PC-3 (cell line): ENCODE results near the gene PREB. TPM values are rescaled to one million over a fixed set of nuclear protein-coding genes. Genes with fewer than 3 reads are reported as not detected.

Experiments
- ATAC-seq: fragments of 200-7000 bp; cut with Tn5 transposase; 2 replicates; pipeline ENCODE4 v1.9.1; 2020; ENCODE audit warnings: mild to moderate bottlenecking, moderate library complexity
- BruUV-seq: library from RNA; stranded (reverse); fragments of 400-500 nt; replicated peaks from 2 replicates; lab custom pipeline; 2021; lab: Mats Ljungman, UMichigan
- CTCF ChIA-PET: fragments of 300-600 bp; sonication (Branson Sonifier 250); formaldehyde crosslinking; loops from one replicate; lab custom pipeline; 2022; ENCODE audit warnings: antibody characterized with exemption; lab: Charles Lee
- POLR2A ChIA-PET: fragments of 300-600 bp; sonication (Branson Sonifier 250); formaldehyde crosslinking; loops from one replicate; lab custom pipeline; 2022; ENCODE audit warnings: antibody characterized with exemption; ENCODE audit not compliant: unreplicated experiment; lab: Charles Lee
- DNase-seq: peaks from one replicate; pipeline ENCODE4 v3.0.0-alpha.2; 2015
- H2AFZ ChIP-seq: fragments of 300-600 bp; sonication (generic); 2 replicates; pipeline ENCODE4 v1.6.0; 2016; ENCODE audit warnings: antibody characterized with exemption, low read length
- H3F3A ChIP-seq: fragments of 300-600 bp; sonication (generic); one replicate; pipeline ENCODE4 v1.6.0; 2017; ENCODE audit warnings: antibody characterized with exemption, low read length, control low read depth, mild to moderate bottlenecking; ENCODE audit not compliant: unreplicated experiment
- H3K27ac ChIP-seq: fragments of 300-600 bp; sonication (generic); 2 replicates; pipeline ENCODE4 v1.5.1; 2016; ENCODE audit warnings: mild to moderate bottlenecking, low read length
- H3K27me3 ChIP-seq: fragments of 300-600 bp; sonication (generic); 2 replicates; pipeline ENCODE4 v1.6.1; 2016; ENCODE audit warnings: low read length, mixed read lengths
- H3K36me3 ChIP-seq: fragments of 300-600 bp; sonication (generic); 2 replicates; pipeline ENCODE4 v1.6.1; 2016; ENCODE audit warnings: low read depth, mixed run types, low read length, mixed read lengths
- H3K4me1 ChIP-seq: fragments of 300-600 bp; sonication (generic); 2 replicates; pipeline ENCODE4 v1.5.1; 2016; ENCODE audit warnings: low read length; ENCODE audit not compliant: insufficient read depth
- H3K4me2 ChIP-seq: fragments of 300-600 bp; sonication (generic); 2 replicates; pipeline ENCODE4 v1.6.0; 2016; ENCODE audit warnings: low read length
- H3K4me3 ChIP-seq: fragments of 300-600 bp; sonication (generic); 2 replicates; pipeline ENCODE4 v1.5.1; 2016; ENCODE audit warnings: mild to moderate bottlenecking, low read length, mixed read lengths
- H3K79me2 ChIP-seq: fragments of 300-600 bp; sonication (generic); 2 replicates; pipeline ENCODE4 v1.6.1; 2017; ENCODE audit warnings: low read length, mixed read lengths
- H3K9ac ChIP-seq: fragments of 300-600 bp; sonication (generic); 2 replicates; pipeline ENCODE4 v1.6.0; 2016; ENCODE audit warnings: mild to moderate bottlenecking, low read length
- H3K9me2 ChIP-seq: fragments of 300-600 bp; sonication (generic); replicated peaks from 2 replicates; pipeline ENCODE4 v1.6.1; 2016; ENCODE audit warnings: mixed run types, low read length, mixed read lengths
- H3K9me3 ChIP-seq: fragments of 300-600 bp; sonication (generic); 2 replicates; pipeline ENCODE4 v1.6.1; 2016; ENCODE audit warnings: low read length, mixed read lengths
- H4K20me1 ChIP-seq: fragments of 300-600 bp; sonication (generic); 2 replicates; pipeline ENCODE4 v1.6.1; 2016; ENCODE audit warnings: low read length, mixed read lengths
- CTCF ChIP-seq: fragments of 300-600 bp; sonication (generic); conservative IDR thresholded peaks from 2 replicates; pipeline ENCODE4 v1.5.1; 2017; ENCODE audit warnings: antibody characterized with exemption, low read depth, mild to moderate bottlenecking, low read length
- EZH2 ChIP-seq: fragments of 300-600 bp; sonication (generic); IDR thresholded peaks from one replicate; pipeline ENCODE4 v1.6.1; 2017; ENCODE audit warnings: antibody characterized with exemption, mild to moderate bottlenecking, low read length; ENCODE audit not compliant: unreplicated experiment
- EZH2phosphoT487 ChIP-seq: fragments of 300-600 bp; sonication (generic); IDR thresholded peaks from 2 replicates; pipeline ENCODE4 v1.6.1; 2018; ENCODE audit warnings: mild to moderate bottlenecking, antibody characterized with exemption, low read length, borderline replicate concordance
- intact Hi-C: fragments of 100-400 bp; cut with micrococcal nuclease; formaldehyde crosslinking; loops from 2 replicates; pipeline ENCODE4 v1.9.0; 2023
- total RNA-seq: library from RNA; depleted of rRNA; stranded (reverse); fragments of >200 nt; gene quantifications from 2 replicates; pipeline ENCODE4 v1.2.3, GENCODE V29; 2014

The PREB gene
- total RNA-seq, 1 experiment from 2014 or later: 85.6 TPM

DNA sequence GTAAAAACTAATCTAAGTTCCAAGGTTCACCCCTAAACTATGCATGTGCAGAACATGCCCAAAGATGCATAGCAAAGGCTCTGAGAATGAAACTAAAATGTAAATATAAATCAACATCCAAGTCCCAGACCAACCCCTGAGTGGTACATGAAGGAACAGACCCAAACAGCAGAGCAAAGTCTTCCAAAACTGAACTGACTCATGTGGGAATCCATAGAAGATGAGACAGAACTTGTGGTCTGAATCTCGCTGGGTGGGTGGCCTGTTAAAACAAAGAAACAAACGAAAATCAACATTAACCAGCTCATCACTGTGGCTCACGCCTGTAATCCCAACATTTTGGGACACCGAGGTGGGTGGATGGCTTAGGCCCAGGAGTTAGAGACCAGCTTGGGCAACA is 47.9 kb upstream of the PREB start:
- CTCF ChIA-PET: no interaction called here
- H3K27ac ChIP-seq: no peak overlapping the region
- no peak for DNase-seq

DNA sequence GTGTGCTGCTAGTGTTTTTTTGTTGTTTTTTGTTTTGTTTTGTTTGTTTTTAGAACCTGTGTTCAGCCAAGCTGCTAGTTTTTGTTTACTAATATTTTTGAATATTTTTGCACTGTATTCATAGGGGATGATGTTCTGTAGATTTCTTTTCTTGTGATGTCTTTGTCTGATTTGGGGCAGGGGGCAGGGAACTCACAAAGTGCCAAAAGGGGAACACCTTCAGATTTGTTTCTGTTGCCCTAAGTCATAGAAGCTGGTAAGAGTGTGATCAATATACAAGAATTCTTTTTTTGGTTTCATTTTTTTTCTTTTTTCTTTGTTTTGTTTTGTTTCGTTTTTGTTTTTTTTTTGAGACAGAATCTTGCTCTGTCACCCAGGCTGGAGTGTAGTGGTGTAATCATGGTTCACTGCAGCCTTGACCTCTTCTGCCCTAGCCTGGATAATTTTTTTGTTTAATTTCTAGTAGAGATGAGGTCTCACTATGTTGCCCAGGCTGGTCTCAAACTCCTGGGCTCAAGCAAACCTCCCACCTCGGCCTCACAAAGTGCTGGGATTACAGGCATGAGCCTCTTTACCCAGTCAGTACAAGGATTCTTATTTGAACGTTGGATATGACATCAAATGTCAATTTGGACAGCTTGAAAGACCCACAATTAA is 45.0 kb upstream of the PREB start:
- no peak for TF ChIP-seq EZH2phosphoT487
- TF ChIP-seq EZH2: no peak
- no peak for TF ChIP-seq CTCF
- no peak for DNase-seq
- H3K36me3 ChIP-seq: no peaks in the 10 kb centered on the region
- H2AFZ ChIP-seq: no peak overlapping the region
- no peaks in the 10 kb centered on the region for H4K20me1 ChIP-seq
- ChIA-PET CTCF (no interaction called here), POLR2A (interaction anchor here (0.7 kb wide), 1 partner anchor 114 kb away, joined by 5 read pairs; no protein-coding TSS in a partner anchor)
- ATAC-seq: no peak
- H3K79me2 ChIP-seq: no peaks in the 10 kb centered on the region
- intact Hi-C loops: no loop called here
- H3K27ac ChIP-seq: no peak overlapping the region
- H3K4me1 ChIP-seq: no peaks in the 10 kb centered on the region
- no peaks in the 10 kb centered on the region for H3K9me2 ChIP-seq
- H3K27me3 ChIP-seq: peaks cover 41% of the 10 kb centered on the region
- H3K4me2 ChIP-seq: no peak overlapping the region
- no peaks in the 10 kb centered on the region for H3F3A ChIP-seq
- no peak overlapping the region for H3K4me3 ChIP-seq
- no TSS peak for BruUV-seq
- no peaks in the 10 kb centered on the region for H3K9me3 ChIP-seq
- H3K9ac ChIP-seq: no peak overlapping the region

More for the DNA sequence above, 47.9 kb upstream of the PREB start:
- Histone ChIP-seq H3K9me2 (no peaks in the 10 kb centered on the region), H3K9me3 (no peaks in the 10 kb centered on the region), H3K4me3 (no peak overlapping the region), H3K4me1 (no peaks in the 10 kb centered on the region), H3F3A (no peaks in the 10 kb centered on the region), H4K20me1 (no peaks in the 10 kb centered on the region), H3K36me3 (no peaks in the 10 kb centered on the region), H2AFZ (no peak overlapping the region), H3K79me2 (no peaks in the 10 kb centered on the region), H3K27me3 (peaks cover 26% of the 10 kb centered on the region), H3K9ac (no peak overlapping the region), H3K4me2 (no peak overlapping the region)
- BruUV-seq: no TSS peak
- ATAC-seq: no peak
- no peak for TF ChIP-seq CTCF
- TF ChIP-seq EZH2: no peak
- no peak for TF ChIP-seq EZH2phosphoT487
- POLR2A ChIA-PET: no interaction called here
- intact Hi-C loops: no loop called here

GRCh38 chr2:27178469-27178868 is 44.0 kb upstream of the PREB start:
- H3K79me2 ChIP-seq: no peaks in the 10 kb centered on the region
- no peaks in the 10 kb centered on the region for H3K4me1 ChIP-seq
- no peaks in the 10 kb centered on the region for H3K36me3 ChIP-seq
- no peak for ATAC-seq
- no peak overlapping the region for H3K4me2 ChIP-seq
- H3K27me3 ChIP-seq: peaks cover 51% of the 10 kb centered on the region
- POLR2A ChIA-PET: no interaction called here
- H3K27ac ChIP-seq: no peak overlapping the region
- TF ChIP-seq EZH2phosphoT487 (no peak), CTCF (no peak), EZH2 (no peak)
- H3K9me3 ChIP-seq: no peaks in the 10 kb centered on the region
- CTCF ChIA-PET: no interaction called here
- H4K20me1 ChIP-seq: no peaks in the 10 kb centered on the region
- no peak overlapping the region for H3K4me3 ChIP-seq
- intact Hi-C loops: no loop called here
- no peaks in the 10 kb centered on the region for H3K9me2 ChIP-seq
- no peak overlapping the region for H3K9ac ChIP-seq
- H3F3A ChIP-seq: no peaks in the 10 kb centered on the region
- no peak for DNase-seq
- no peak overlapping the region for H2AFZ ChIP-seq
- BruUV-seq: no TSS peak
